Stimulated activated effector memory CD8-positive, alpha-beta T cell treated with anti-CD3 and anti-CD28 coated beads, Interleukin-12 subunit alpha, Interleukin-12 subunit beta, amount 100 ng/mL, for 72 hours (primary cell): ENCODE results near the gene KRT76.
"Not testable (repeated sequence)": the region's sequence is repeated elsewhere in the genome, so short reads cannot be mapped to it uniquely, and the experiment has no call there.

Experiments used
- ATAC-seq: fragments of 150-1000 bp; cut with Tn5 transposase; 2 replicates; pipeline ENCODE4 v1.10.0; 2021
- DNase-seq, 2 donors: peaks; one replicate each; pipeline ENCODE4 v3.0.0; 2021 to 2022; ENCODE audit warnings: low spot score in 2 of 2
- H3K27ac Mint-ChIP-seq: one replicate; pipeline ENCODE4 v1.8.0; 2022; ENCODE audit warnings: mild to moderate bottlenecking, mixed read lengths
- H3K36me3 Mint-ChIP-seq: one replicate; pipeline ENCODE4 v1.8.0; 2022; ENCODE audit warnings: mild to moderate bottlenecking, mixed read lengths
- H3K4me1 Mint-ChIP-seq: one replicate; pipeline ENCODE4 v1.8.0; 2022; ENCODE audit warnings: mixed read lengths
- H3K4me3 Mint-ChIP-seq: one replicate; pipeline ENCODE4 v1.8.0; 2022; ENCODE audit warnings: mild to moderate bottlenecking, mixed read lengths
- H3K9me3 Mint-ChIP-seq: one replicate; pipeline ENCODE4 v1.8.0; 2022; ENCODE audit warnings: mixed read lengths

Gene KRT76

GRCh38 chr12:52806169-52806811 is 29.1 kb upstream of the KRT76 start:
- Mint-ChIP-seq H3K36me3 (no peaks in the 10 kb centered on the region), H3K27ac (no peak overlapping the region), H3K4me3 (no peak overlapping the region), H3K9me3 (no peaks in the 10 kb centered on the region), H3K4me1 (no peaks in the 10 kb centered on the region)
- no peak for DNase-seq
- ATAC-seq = no peak

- Mint-ChIP-seq H3K36me3 (no peaks in the 10 kb centered on the region), H3K4me1 (no peaks in the 10 kb centered on the region), H3K27ac (no peak overlapping the region), H3K4me3 (no peak overlapping the region), H3K9me3 (no peaks in the 10 kb centered on the region)
- ATAC-seq = no peak
- no peak for DNase-seq
These were observed 28.6 kb upstream of the KRT76 start for GRCh38 chr12:52805739-52806138.

GRCh38 chr12:52805000-52805399 is 27.9 kb upstream of the KRT76 start:
- Mint-ChIP-seq H3K4me3 (no peak overlapping the region), H3K4me1 (no peaks in the 10 kb centered on the region), H3K9me3 (no peaks in the 10 kb centered on the region), H3K36me3 (no peaks in the 10 kb centered on the region), H3K27ac (no peak overlapping the region)
- no peak for DNase-seq
- no peak for ATAC-seq

GRCh38 chr12:52802442-52802841 is 25.3 kb upstream of the KRT76 start:
- ATAC-seq (no peak), DNase-seq (no peak)
- Mint-ChIP-seq H3K36me3 (no peaks in the 10 kb centered on the region), H3K4me1 (no peaks in the 10 kb centered on the region), H3K9me3 (no peaks in the 10 kb centered on the region), H3K4me3 (no peak overlapping the region), H3K27ac (no peak overlapping the region)

GRCh38 chr12:52801773-52802172 is 24.6 kb upstream of the KRT76 start:
- Mint-ChIP-seq H3K4me3 (no peak overlapping the region), H3K27ac (no peak overlapping the region), H3K36me3 (no peaks in the 10 kb centered on the region), H3K4me1 (no peaks in the 10 kb centered on the region), H3K9me3 (no peaks in the 10 kb centered on the region)
- DNase-seq (no peak), ATAC-seq (no peak)

- Mint-ChIP-seq H3K4me3 (no peak overlapping the region), H3K9me3 (no peaks in the 10 kb centered on the region), H3K36me3 (no peaks in the 10 kb centered on the region), H3K4me1 (no peaks in the 10 kb centered on the region), H3K27ac (no peak overlapping the region)
- ATAC-seq (no peak), DNase-seq (no peak)
These were observed 23.2 kb upstream of the KRT76 start for GRCh38 chr12:52800259-52800917.

GRCh38 chr12:52799505-52800211 is 22.5 kb upstream of the KRT76 start:
- DNase-seq = no peak
- H3K4me1 Mint-ChIP-seq = no peaks in the 10 kb centered on the region
- H3K9me3 Mint-ChIP-seq = no peaks in the 10 kb centered on the region
- no peaks in the 10 kb centered on the region for H3K36me3 Mint-ChIP-seq
- H3K27ac Mint-ChIP-seq = no peak overlapping the region
- no peak for ATAC-seq
- no peak overlapping the region for H3K4me3 Mint-ChIP-seq

GRCh38 chr12:52798671-52799504 is 21.7 kb upstream of the KRT76 start:
- Mint-ChIP-seq H3K36me3 (no peaks in the 10 kb centered on the region), H3K9me3 (no peaks in the 10 kb centered on the region), H3K4me3 (no peak overlapping the region), H3K4me1 (no peaks in the 10 kb centered on the region), H3K27ac (no peak overlapping the region)
- DNase-seq (no peak), ATAC-seq (no peak)

- DNase-seq = no peak
- Mint-ChIP-seq H3K27ac (no peak overlapping the region), H3K9me3 (no peaks in the 10 kb centered on the region), H3K36me3 (no peaks in the 10 kb centered on the region), H3K4me1 (no peaks in the 10 kb centered on the region), H3K4me3 (no peak overlapping the region)
- no peak for ATAC-seq
These were observed 21.0 kb upstream of the KRT76 start for GRCh38 chr12:52798003-52798670.

GRCh38 chr12:52797529-52797894 is 20.4 kb upstream of the KRT76 start:
- Mint-ChIP-seq H3K36me3 (no peaks in the 10 kb centered on the region), H3K9me3 (no peaks in the 10 kb centered on the region), H3K4me3 (no peak overlapping the region), H3K27ac (no peak overlapping the region), H3K4me1 (no peaks in the 10 kb centered on the region)
- DNase-seq = no peak
- no peak for ATAC-seq

GRCh38 chr12:52796839-52797528 is 19.8 kb upstream of the KRT76 start:
- no peaks in the 10 kb centered on the region for H3K9me3 Mint-ChIP-seq
- no peaks in the 10 kb centered on the region for H3K36me3 Mint-ChIP-seq
- H3K27ac Mint-ChIP-seq = no peak overlapping the region
- ATAC-seq = no peak
- no peak for DNase-seq
- H3K4me1 Mint-ChIP-seq = no peaks in the 10 kb centered on the region
- H3K4me3 Mint-ChIP-seq = no peak overlapping the region

GRCh38 chr12:52796429-52796794 is 19.3 kb upstream of the KRT76 start:
- H3K27ac Mint-ChIP-seq = no peak overlapping the region
- no peak for ATAC-seq
- H3K36me3 Mint-ChIP-seq = no peaks in the 10 kb centered on the region
- peaks cover 5% of the 10 kb centered on the region for H3K4me1 Mint-ChIP-seq
- no peaks in the 10 kb centered on the region for H3K9me3 Mint-ChIP-seq
- H3K4me3 Mint-ChIP-seq = no peak overlapping the region
- DNase-seq = no peak

GRCh38 chr12:52795694-52796428 is 18.7 kb upstream of the KRT76 start, which contains the start of gene KRT3:
TSS of gene KRT3 (minus strand) at chr12:52796117. CDS start at chr12:52796042, 75 bp downstream.
- no peak within 1 kb of the TSS for H3K27ac Mint-ChIP-seq
- no peaks in the 10 kb centered on the region for H3K9me3 Mint-ChIP-seq
- H3K4me1 Mint-ChIP-seq = peaks cover 5% of the 10 kb centered on the region
- no peak for ATAC-seq
- no peak within 1 kb of the TSS for H3K4me3 Mint-ChIP-seq
- no peaks in the 10 kb centered on the region for H3K36me3 Mint-ChIP-seq
- DNase-seq = no peak

- H3K4me1 Mint-ChIP-seq = peaks cover 11% of the 10 kb centered on the region
- DNase-seq, H3K36me3 Mint-ChIP-seq, H3K9me3 Mint-ChIP-seq, H3K4me3 Mint-ChIP-seq, ATAC-seq, H3K27ac Mint-ChIP-seq: not testable (repeated sequence)
These were observed 18.2 kb upstream of the KRT76 start for GRCh38 chr12:52795332-52795674.
